GM06990 (cell line): ENCODE measurements around the gene SFXN2.

Experiments used
- DNase-seq: peaks from one replicate; pipeline ENCODE4 v3.0.0-alpha.2; 2011; ENCODE audit not compliant: insufficient read length; ENCODE audit errors: extremely low read depth
- H3K27me3 ChIP-seq: replicated peaks from 2 replicates; pipeline ENCODE4 v1.6.0; 2011; ENCODE audit warnings: low read length; ENCODE audit not compliant: control insufficient read depth, insufficient read depth
- H3K36me3 ChIP-seq: 2 replicates; pipeline ENCODE4 v1.5.1; 2011; ENCODE audit warnings: low read length; ENCODE audit not compliant: control insufficient read depth, insufficient read depth
- H3K4me3 ChIP-seq: replicated peaks from 2 replicates; pipeline ENCODE4 v1.5.1; 2011; ENCODE audit warnings: low read depth, mild to moderate bottlenecking, control low read depth, low read length
- CTCF ChIP-seq: IDR thresholded peaks from 2 replicates; pipeline ENCODE4 v1.5.1; 2011; ENCODE audit warnings: low read length, control low read depth, mild to moderate bottlenecking, inconsistent platforms; ENCODE audit not compliant: insufficient read depth, poor library complexity, severe bottlenecking

SFXN2 gene

GRCh38 chr10:102775935-102776669 lies 61.7 kb downstream of the SFXN2 start:
- Histone ChIP-seq H3K36me3 (no peaks in the 10 kb centered on the region; the same call in none of the 2 replicates), H3K4me3 (no peak overlapping the region), H3K27me3 (no peaks in the 10 kb centered on the region)
- TF ChIP-seq CTCF: no peak
- DNase-seq: no peak

GRCh38 chr10:102776779-102777456 lies 62.5 kb downstream of the SFXN2 start:
- no peak overlapping the region for H3K4me3 ChIP-seq
- no peak for TF ChIP-seq CTCF
- no peaks in the 10 kb centered on the region for H3K27me3 ChIP-seq
- no peak for DNase-seq
- peaks cover 2% of the 10 kb centered on the region for H3K36me3 ChIP-seq

- no peak for DNase-seq
- no peak for TF ChIP-seq CTCF
- Histone ChIP-seq H3K36me3 (peaks cover 2% of the 10 kb centered on the region), H3K4me3 (no peak overlapping the region), H3K27me3 (no peaks in the 10 kb centered on the region)
Measured at GRCh38 chr10:102777711-102778453, 63.4 kb downstream of the SFXN2 start.

- no peak for TF ChIP-seq CTCF
- H3K36me3 ChIP-seq: peaks cover 2% of the 10 kb centered on the region
- no peak overlapping the region for H3K4me3 ChIP-seq
- DNase-seq: no peak
- no peaks in the 10 kb centered on the region for H3K27me3 ChIP-seq
Measured at GRCh38 chr10:102778781-102779180, 64.3 kb downstream of the SFXN2 start.

GRCh38 chr10:102779680-102780526 lies 65.5 kb downstream of the SFXN2 start:
- no peak for TF ChIP-seq CTCF
- H3K4me3 ChIP-seq: no peak overlapping the region
- peaks cover 2% of the 10 kb centered on the region for H3K36me3 ChIP-seq
- no peak for DNase-seq
- no peaks in the 10 kb centered on the region for H3K27me3 ChIP-seq
